ENCODE data around the gene ADGRA1. TPM values are rescaled to one million over a fixed set of nuclear protein-coding genes. Genes with fewer than 3 reads are reported as not detected.

Gene ADGRA1
- total and polyA plus RNA-seq, 7 experiments from 2014 or later, result not detected

GRCh38 chr10:133060466-133060865 lies 27.3 kb upstream of the ADGRA1 start:
- intact Hi-C loops (cut with micrococcal nuclease), result no loop called here
- no peaks in the 10 kb centered on the region for H3K9me3 ChIP-seq (ENCODE audit: control insufficient read depth in 2 of 3, low read length in 3 of 3)
- Mint-ChIP-seq H3K27ac (no peak overlapping the region), H3K36me3 (no peaks in the 10 kb centered on the region), H3K4me1 (peaks cover 0 to 17% (median 11%) of the 10 kb centered on the region in 7 donors), H3K27me3 (peaks cover 0 to 5% (median 0%) of the 10 kb centered on the region in 5 donors), H3K4me3 (no peak overlapping the region), H3K9me3 (no peaks in the 10 kb centered on the region)
- ChIA-PET CTCF (no interaction called here), POLR2A (no interaction called here)
- no peaks in the 10 kb centered on the region for H3K27me3 ChIP-seq (ENCODE audit: control insufficient read depth in 2 of 2, insufficient read depth in 2 of 2, low read length in 2 of 2)
- H3K4me1 ChIP-seq (ENCODE audit: control insufficient read depth in 2 of 2, insufficient read depth in 2 of 2, low read length in 2 of 2), result peaks cover 8 to 9% of the 10 kb centered on the region in 2 donors
- no peak for DNase-seq
- no peak for ATAC-seq
- H3K27ac ChIP-seq (ENCODE audit: low read depth, low read length), result no peak overlapping the region
- no peak overlapping the region for H3K4me3 ChIP-seq (ENCODE audit: low read length)
- no peaks in the 10 kb centered on the region for H3K36me3 ChIP-seq (ENCODE audit: control insufficient read depth in 2 of 3, insufficient read depth in 3 of 3, low read length in 3 of 3)

- Histone ChIP-seq H3K27ac (ENCODE audit: low read depth, low read length) (no peak overlapping the region), H3K4me3 (ENCODE audit: low read length) (no peak overlapping the region), H3K36me3 (ENCODE audit: control insufficient read depth in 2 of 3, insufficient read depth in 3 of 3, low read length in 3 of 3) (no peaks in the 10 kb centered on the region), H3K9me3 (ENCODE audit: control insufficient read depth in 2 of 3, low read length in 3 of 3) (no peaks in the 10 kb centered on the region), H3K4me1 (ENCODE audit: control insufficient read depth in 2 of 2, insufficient read depth in 2 of 2, low read length in 2 of 2) (peaks cover 8 to 9% of the 10 kb centered on the region in 2 donors), H3K27me3 (ENCODE audit: control insufficient read depth in 2 of 2, insufficient read depth in 2 of 2, low read length in 2 of 2) (no peaks in the 10 kb centered on the region)
- H3K9me3 Mint-ChIP-seq, result no peaks in the 10 kb centered on the region
- POLR2A ChIA-PET, result no interaction called here
- no peaks in the 10 kb centered on the region for H3K36me3 Mint-ChIP-seq
- intact Hi-C loops (cut with micrococcal nuclease), result no loop called here
- peaks cover 0 to 17% (median 11%) of the 10 kb centered on the region in 7 donors for H3K4me1 Mint-ChIP-seq
- no peak overlapping the region for H3K4me3 Mint-ChIP-seq
- CTCF ChIA-PET, result no interaction called here
- DNase-seq, result no peak
- ATAC-seq, result no peak
- H3K27me3 Mint-ChIP-seq, result peaks cover 0 to 5% (median 0%) of the 10 kb centered on the region in 5 donors
- no peak overlapping the region for H3K27ac Mint-ChIP-seq
These were observed 26.8 kb upstream of the ADGRA1 start for GRCh38 chr10:133060881-133061280.

GRCh38 chr10:133061296-133062038 lies 26.3 kb upstream of the ADGRA1 start:
- Histone ChIP-seq H3K4me1 (ENCODE audit: control insufficient read depth in 2 of 2, insufficient read depth in 2 of 2, low read length in 2 of 2) (peaks cover 8 to 9% of the 10 kb centered on the region in 2 donors), H3K27me3 (ENCODE audit: control insufficient read depth in 2 of 2, insufficient read depth in 2 of 2, low read length in 2 of 2) (no peaks in the 10 kb centered on the region), H3K36me3 (ENCODE audit: control insufficient read depth in 2 of 3, insufficient read depth in 3 of 3, low read length in 3 of 3) (no peaks in the 10 kb centered on the region), H3K4me3 (ENCODE audit: low read length) (no peak overlapping the region), H3K27ac (ENCODE audit: low read depth, low read length) (no peak overlapping the region), H3K9me3 (ENCODE audit: control insufficient read depth in 2 of 3, low read length in 3 of 3) (no peaks in the 10 kb centered on the region)
- no peaks in the 10 kb centered on the region for H3K36me3 Mint-ChIP-seq
- H3K4me3 Mint-ChIP-seq, result peak overlapping the region in 1 of 10 donors; percentile 16
- H3K9me3 Mint-ChIP-seq, result no peaks in the 10 kb centered on the region
- no peak for ATAC-seq
- POLR2A ChIA-PET, result no interaction called here
- intact Hi-C loops (cut with micrococcal nuclease), result no loop called here
- CTCF ChIA-PET, result no interaction called here
- DNase-seq, result no peak
- H3K27me3 Mint-ChIP-seq, result peaks cover 0 to 5% (median 0%) of the 10 kb centered on the region in 5 donors
- peaks cover 0 to 17% (median 11%) of the 10 kb centered on the region in 7 donors for H3K4me1 Mint-ChIP-seq
- no peak overlapping the region for H3K27ac Mint-ChIP-seq

GRCh38 chr10:133062085-133062484 lies 25.6 kb upstream of the ADGRA1 start:
- Mint-ChIP-seq H3K27me3 (peaks cover 0 to 5% (median 0%) of the 10 kb centered on the region in 5 donors), H3K36me3 (no peaks in the 10 kb centered on the region), H3K4me1 (peaks cover 0 to 17% (median 11%) of the 10 kb centered on the region in 7 donors), H3K4me3 (no peak overlapping the region), H3K27ac (no peak overlapping the region), H3K9me3 (no peaks in the 10 kb centered on the region)
- no peak for DNase-seq
- intact Hi-C loops (cut with micrococcal nuclease), result no loop called here
- Histone ChIP-seq H3K9me3 (ENCODE audit: control insufficient read depth in 2 of 3, low read length in 3 of 3) (no peaks in the 10 kb centered on the region), H3K4me3 (ENCODE audit: low read length) (no peak overlapping the region), H3K27ac (ENCODE audit: low read depth, low read length) (no peak overlapping the region), H3K36me3 (ENCODE audit: control insufficient read depth in 2 of 3, insufficient read depth in 3 of 3, low read length in 3 of 3) (no peaks in the 10 kb centered on the region), H3K27me3 (ENCODE audit: control insufficient read depth in 2 of 2, insufficient read depth in 2 of 2, low read length in 2 of 2) (no peaks in the 10 kb centered on the region), H3K4me1 (ENCODE audit: control insufficient read depth in 2 of 2, insufficient read depth in 2 of 2, low read length in 2 of 2) (peaks cover 8 to 9% of the 10 kb centered on the region in 2 donors)
- ChIA-PET POLR2A (no interaction called here), CTCF (no interaction called here)
- ATAC-seq, result no peak

GRCh38 chr10:133062635-133063034 lies 25.1 kb upstream of the ADGRA1 start:
- Mint-ChIP-seq H3K4me3 (no peak overlapping the region), H3K4me1 (peaks cover 0 to 15% (median 11%) of the 10 kb centered on the region in 7 donors), H3K27ac (no peak overlapping the region), H3K36me3 (no peaks in the 10 kb centered on the region), H3K27me3 (peaks cover 0 to 5% (median 0%) of the 10 kb centered on the region in 5 donors), H3K9me3 (no peaks in the 10 kb centered on the region)
- intact Hi-C loops (cut with micrococcal nuclease), result no loop called here
- H3K4me1 ChIP-seq (ENCODE audit: control insufficient read depth in 2 of 2, insufficient read depth in 2 of 2, low read length in 2 of 2), result peaks cover 8 to 9% of the 10 kb centered on the region in 2 donors
- no peaks in the 10 kb centered on the region for H3K36me3 ChIP-seq (ENCODE audit: control insufficient read depth in 2 of 3, insufficient read depth in 3 of 3, low read length in 3 of 3)
- no peaks in the 10 kb centered on the region for H3K9me3 ChIP-seq (ENCODE audit: control insufficient read depth in 2 of 3, low read length in 3 of 3)
- H3K4me3 ChIP-seq (ENCODE audit: low read length), result no peak overlapping the region
- H3K27ac ChIP-seq (ENCODE audit: low read depth, low read length), result no peak overlapping the region
- no peak for DNase-seq
- ChIA-PET POLR2A (no interaction called here), CTCF (no interaction called here)
- ATAC-seq, result no peak
- no peaks in the 10 kb centered on the region for H3K27me3 ChIP-seq (ENCODE audit: control insufficient read depth in 2 of 2, insufficient read depth in 2 of 2, low read length in 2 of 2)

- H3K27me3 Mint-ChIP-seq, result peaks cover 0 to 2% (median 0%) of the 10 kb centered on the region in 5 donors
These were observed 20.3 kb upstream of the ADGRA1 start for GRCh38 chr10:133067149-133068105.

More at GRCh38 chr10:133067149-133068105, 20.3 kb upstream of the ADGRA1 start:
- ATAC-seq (no peak), DNase-seq (no peak)
- Mint-ChIP-seq H3K4me1 (peaks cover 0 to 2% (median 0%) of the 10 kb centered on the region in 7 donors), H3K4me3 (no peak overlapping the region), H3K27ac (no peak overlapping the region), H3K36me3 (no peaks in the 10 kb centered on the region), H3K9me3 (no peaks in the 10 kb centered on the region)
- CTCF ChIA-PET, result no interaction called here
- Histone ChIP-seq H3K27me3 (ENCODE audit: control insufficient read depth in 2 of 2, insufficient read depth in 2 of 2, low read length in 2 of 2) (no peaks in the 10 kb centered on the region), H3K9me3 (ENCODE audit: control insufficient read depth in 2 of 3, low read length in 3 of 3) (no peaks in the 10 kb centered on the region), H3K4me3 (ENCODE audit: low read length) (no peak overlapping the region), H3K4me1 (ENCODE audit: control insufficient read depth in 2 of 2, insufficient read depth in 2 of 2, low read length in 2 of 2) (no peaks in the 10 kb centered on the region), H3K27ac (ENCODE audit: low read depth, low read length) (no peak overlapping the region), H3K36me3 (ENCODE audit: control insufficient read depth in 2 of 3, insufficient read depth in 3 of 3, low read length in 3 of 3) (no peaks in the 10 kb centered on the region)
- intact Hi-C loops (cut with micrococcal nuclease), result no loop called here
- POLR2A ChIA-PET, result no interaction called here

Measured in naive thymus-derived CD4-positive, alpha-beta T cell (primary cell).